ENCODE results near the gene REPIN1.

Gene REPIN1

GRCh38 chr7:150388709-150389531, 20.3 kb downstream of the REPIN1 start:
- in situ Hi-C loops (cut with MboI; ENCODE audit: low sequenced_read_pairs): no loop called here

- in situ Hi-C loops (cut with MboI; ENCODE audit: low sequenced_read_pairs): no loop called here
Observed at GRCh38 chr7:150389532-150389816, 20.9 kb downstream of the REPIN1 start.

- in situ Hi-C loops (cut with MboI; ENCODE audit: low sequenced_read_pairs): no loop called here
Observed at GRCh38 chr7:150390205-150390604, 21.6 kb downstream of the REPIN1 start.

GRCh38 chr7:150393325-150393724, 24.7 kb downstream of the REPIN1 start:
- in situ Hi-C loops (cut with MboI; ENCODE audit: low sequenced_read_pairs): no loop called here

- in situ Hi-C loops (cut with MboI; ENCODE audit: low sequenced_read_pairs): no loop called here
Observed at GRCh38 chr7:150396426-150396825, 27.8 kb downstream of the REPIN1 start.

GRCh38 chr7:150396851-150397260, 28.2 kb downstream of the REPIN1 start:
- in situ Hi-C loops (cut with MboI; ENCODE audit: low sequenced_read_pairs): no loop called here

GRCh38 chr7:150397346-150398107, 28.9 kb downstream of the REPIN1 start:
- in situ Hi-C loops (cut with MboI; ENCODE audit: low sequenced_read_pairs): no loop called here

- in situ Hi-C loops (cut with MboI; ENCODE audit: low sequenced_read_pairs): no loop called here
Observed at GRCh38 chr7:150398108-150398964, 29.7 kb downstream of the REPIN1 start.

- in situ Hi-C loops (cut with MboI; ENCODE audit: low sequenced_read_pairs): no loop called here
Observed at GRCh38 chr7:150398965-150399320, 30.3 kb downstream of the REPIN1 start.

- in situ Hi-C loops (cut with MboI; ENCODE audit: low sequenced_read_pairs): no loop called here
Observed at GRCh38 chr7:150399421-150400007, 30.9 kb downstream of the REPIN1 start.

GRCh38 chr7:150400008-150400787, 31.6 kb downstream of the REPIN1 start:
- in situ Hi-C loops (cut with MboI; ENCODE audit: low sequenced_read_pairs): no loop called here

- in situ Hi-C loops (cut with MboI; ENCODE audit: low sequenced_read_pairs): no loop called here
Observed at GRCh38 chr7:150400788-150401423, 32.3 kb downstream of the REPIN1 start.

- in situ Hi-C loops (cut with MboI; ENCODE audit: low sequenced_read_pairs): no loop called here
Observed at GRCh38 chr7:150401424-150401790, 32.8 kb downstream of the REPIN1 start.

GRCh38 chr7:150401861-150402631, 33.4 kb downstream of the REPIN1 start:
- in situ Hi-C loops (cut with MboI; ENCODE audit: low sequenced_read_pairs): no loop called here

GRCh38 chr7:150402671-150403321, 34.2 kb downstream of the REPIN1 start:
- in situ Hi-C loops (cut with MboI; ENCODE audit: low sequenced_read_pairs): no loop called here

GRCh38 chr7:150403376-150404171, 35.0 kb downstream of the REPIN1 start:
- in situ Hi-C loops (cut with MboI; ENCODE audit: low sequenced_read_pairs): no loop called here

- in situ Hi-C loops (cut with MboI; ENCODE audit: low sequenced_read_pairs): no loop called here
Observed at GRCh38 chr7:150404172-150404804, 35.7 kb downstream of the REPIN1 start.
